Stimulated activated CD4-positive, alpha-beta T cell treated with anti-CD3 and anti-CD28 coated beads, Interleukin-4, amount 100 ng/mL, for 24 hours (primary cell): ENCODE data around the gene NKTR.

ENCODE experiments used
- DNase-seq: peaks from one replicate; pipeline ENCODE4 v3.0.0-alpha.2; 2020

NKTR gene

DNA sequence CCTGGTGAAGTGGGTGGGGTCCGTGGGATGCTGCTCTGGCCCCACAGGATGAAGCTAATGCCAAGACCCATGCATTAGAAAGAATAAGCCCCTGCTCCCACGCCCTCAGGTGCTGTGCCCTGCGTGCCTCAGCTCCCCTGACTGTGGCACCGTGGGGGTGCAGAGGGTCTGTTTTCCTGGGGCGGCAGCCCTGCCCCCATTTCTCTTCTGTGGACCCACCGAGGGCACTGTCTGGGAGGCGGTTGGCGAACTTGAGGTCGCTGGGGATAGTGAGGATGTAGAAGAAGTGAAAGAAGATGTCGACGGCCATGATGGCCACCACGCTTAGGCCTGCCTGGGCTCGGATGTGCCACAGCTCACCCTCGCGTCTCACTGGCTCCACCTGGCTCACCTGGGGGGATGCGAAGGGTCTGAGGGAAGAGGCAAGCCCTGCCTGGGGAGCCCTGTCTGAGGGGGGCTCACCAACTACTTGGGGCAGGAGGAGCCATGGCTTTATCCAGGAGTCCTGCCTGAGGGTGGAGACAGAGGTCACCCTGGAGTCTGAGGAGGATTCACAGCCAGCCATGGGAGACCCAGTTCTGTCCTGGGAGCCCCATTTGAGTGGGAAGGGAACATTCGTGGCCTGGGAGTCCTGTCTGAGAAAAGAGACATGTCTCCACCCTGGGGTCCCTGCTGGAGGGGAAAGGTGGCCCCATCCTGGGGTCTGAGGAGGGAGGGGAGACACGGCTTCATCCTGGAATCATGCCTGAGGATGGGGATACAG lies 97.0 kb downstream of the NKTR start:
- DNase-seq: no peak
